HT-29 (cell line): ENCODE results near the gene IGF1R. TPM values are rescaled to one million over a fixed set of nuclear protein-coding genes. Genes with fewer than 3 reads are reported as not detected.
"Not testable (repeated sequence)": the region's sequence is repeated elsewhere in the genome, so short reads cannot be mapped to it uniquely, and the experiment has no call there.

Source experiments
- DNase-seq: peaks from one replicate; pipeline ENCODE4 v3.0.0-alpha.2; 2015; ENCODE audit warnings: low spot score
- small RNA-seq: library from RNA; depleted of rRNA; stranded (forward); fragments of <200 nt; gene quantifications from one replicate; pipeline ENCODE3, GENCODE V24; 2014
- total RNA-seq: library from RNA; depleted of rRNA; stranded (reverse); fragments of >200 nt; shearing (Covaris generic); gene quantifications from 2 replicates; pipeline ENCODE4 v1.2.3, GENCODE V29; 2014

IGF1R gene
- total RNA-seq, 1 experiment from 2014 or later = 33.2 TPM

- no peak for DNase-seq
These were observed 347.8 kb downstream of the IGF1R start for GRCh38 chr15:98996169-98996568.

- no peak for DNase-seq
These were observed 348.3 kb downstream of the IGF1R start for GRCh38 chr15:98996624-98997023.

- DNase-seq = no peak
These were observed 349.0 kb downstream of the IGF1R start for GRCh38 chr15:98997312-98997711.

- DNase-seq = no peak
These were observed 349.4 kb downstream of the IGF1R start for GRCh38 chr15:98997755-98998154.

DNA sequence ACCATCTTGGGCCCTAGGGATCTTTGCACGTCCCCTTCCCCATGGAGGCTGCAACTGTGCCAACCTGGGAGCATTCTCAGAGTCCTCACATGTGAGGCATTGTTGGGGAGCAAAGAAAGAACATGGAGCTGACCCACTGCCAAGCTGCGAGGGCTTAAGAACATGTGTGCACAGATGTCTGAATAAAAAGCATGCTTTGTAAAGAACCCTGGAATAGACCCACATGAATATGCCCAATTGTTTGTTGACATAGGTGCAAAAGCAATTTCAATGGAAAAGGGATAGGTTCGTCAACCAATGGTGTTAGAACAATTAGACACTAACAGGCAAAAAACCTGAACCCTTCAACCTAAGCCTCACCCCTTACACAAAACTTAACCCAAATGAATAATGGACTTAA lies 349.9 kb downstream of the IGF1R start:
- no peak for DNase-seq

- DNase-seq = no peak
These were observed 350.9 kb downstream of the IGF1R start for GRCh38 chr15:98999233-98999632.

GRCh38 chr15:99002226-99002625 lies 353.9 kb downstream of the IGF1R start:
- DNase-seq = no peak

DNA sequence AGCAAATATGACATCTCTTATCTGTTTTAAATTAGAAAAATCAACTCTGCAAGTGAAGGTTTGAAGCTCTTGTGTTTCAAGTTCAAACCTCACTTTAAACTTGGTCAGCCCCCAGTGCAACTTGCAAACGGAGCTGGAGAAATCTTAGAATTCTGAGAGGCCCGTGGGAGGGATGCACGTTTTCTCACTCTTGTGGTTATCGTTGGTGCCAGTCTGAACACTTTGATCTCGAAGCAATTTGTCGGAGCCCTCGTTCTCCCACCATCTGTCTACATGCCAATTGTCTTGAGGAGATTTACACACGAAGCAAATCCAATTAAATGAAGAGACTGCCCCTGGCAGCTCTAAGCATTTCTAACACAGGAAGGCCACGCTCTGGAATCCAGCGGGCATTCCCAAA lies 355.0 kb downstream of the IGF1R start:
- DNase-seq = not testable (repeated sequence)

DNA sequence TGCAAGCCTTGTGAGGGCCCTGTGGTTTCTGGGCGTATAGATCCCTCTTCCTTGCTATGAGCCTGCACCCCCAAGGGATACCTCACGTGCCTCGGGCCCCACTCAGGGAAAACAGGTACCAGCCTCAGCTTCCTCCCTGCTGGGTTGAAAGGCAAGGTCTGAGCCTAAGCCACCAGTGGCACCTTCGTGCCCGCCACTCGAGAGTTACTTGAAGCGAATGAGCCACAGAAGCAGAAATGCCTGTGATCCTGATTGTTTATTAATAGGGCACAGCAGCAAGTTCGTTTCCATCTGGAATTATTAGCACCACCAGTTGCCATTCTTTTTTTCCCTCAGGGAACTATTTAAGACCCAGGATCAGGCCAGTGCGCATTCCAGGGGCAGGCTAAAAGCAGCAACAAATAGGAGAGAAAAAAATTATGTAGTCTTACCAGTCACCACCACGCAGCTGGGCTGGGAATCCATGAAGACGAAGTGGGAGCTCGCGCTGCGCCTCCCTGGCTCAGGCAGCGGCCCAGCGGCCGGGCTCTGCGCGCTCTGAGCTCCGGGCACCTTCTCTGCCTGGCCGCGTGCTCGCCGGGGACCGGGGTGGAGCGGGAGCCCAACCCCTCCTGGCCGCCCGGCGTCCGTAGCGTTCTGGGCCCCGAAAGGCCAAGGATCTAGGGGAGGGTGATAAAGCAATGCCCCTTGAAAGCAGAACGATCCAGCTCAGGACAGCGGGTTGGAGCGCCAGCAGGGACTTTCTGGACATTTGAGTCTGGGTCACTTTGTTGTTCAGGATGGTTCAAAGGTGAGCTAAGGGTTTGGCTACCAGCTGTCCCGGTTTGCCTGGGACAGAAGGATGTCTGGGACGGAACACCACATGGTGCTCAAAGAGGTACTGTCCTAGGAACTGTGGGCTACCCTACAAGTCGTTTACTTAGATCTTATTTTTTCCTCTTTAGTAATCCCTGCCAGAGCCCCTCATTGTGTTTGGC lies 356.9 kb downstream of the IGF1R start:
- not testable (repeated sequence) for DNase-seq

GRCh38 chr15:99006146-99006545 lies 357.8 kb downstream of the IGF1R start:
- DNase-seq = no peak

GRCh38 chr15:99006904-99007495 lies 358.7 kb downstream of the IGF1R start:
- DNase-seq = no peak

DNA sequence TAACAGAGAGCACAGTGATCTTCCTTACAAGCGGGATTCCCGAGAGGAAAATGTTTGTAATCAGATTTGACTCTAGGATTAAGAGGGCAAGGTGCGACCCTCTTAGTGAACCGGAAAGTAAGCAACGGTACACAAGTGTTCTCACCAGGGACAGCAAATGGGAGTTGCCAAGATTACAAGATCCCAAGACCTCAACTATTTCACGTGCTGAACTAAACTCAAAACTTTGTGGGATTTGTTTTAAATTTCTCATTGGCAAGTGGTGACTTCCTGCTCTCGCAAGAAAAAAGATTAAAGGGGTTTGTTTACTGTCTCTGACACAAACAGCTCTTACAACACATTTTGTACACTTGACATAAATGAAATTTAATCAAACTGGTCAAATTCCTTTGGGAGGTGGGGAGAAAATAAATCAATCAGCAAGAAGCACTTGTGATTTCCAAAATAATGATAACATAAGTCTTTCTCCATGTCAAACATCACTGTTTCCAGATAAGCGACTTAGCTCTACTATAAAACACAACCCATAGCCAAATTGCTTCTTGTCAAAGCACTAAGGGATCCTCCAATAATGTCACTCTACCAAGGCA lies 361.5 kb downstream of the IGF1R start:
- no peak for DNase-seq

GRCh38 chr15:99010768-99011167 lies 362.4 kb downstream of the IGF1R start:
- DNase-seq = no peak

Small RNAs within 50 kb of the gene (small RNA-seq; reads per million reads assigned to genes)
- gene MIR4714 = not detected
